Right lobe of liver (tissue), 4 donors: ENCODE measurements around the gene ONECUT2.

Experiments
- CTCF ChIP-seq, 4 donors: fragments of 200-600 bp in 3 of 4; fragments of 450-650 bp in 1 of 4; IDR thresholded peaks; one replicate each; pipeline versions ENCODE4 v1.5.1 to v1.8.0; 2016 to 2022; ENCODE audit warnings: antibody characterized with exemption in 4 of 4, mild to moderate bottlenecking in 2 of 4
- POLR2A ChIP-seq: fragments of 450-650 bp; IDR thresholded peaks from one replicate; pipeline ENCODE4 v1.6.1; 2017; ENCODE audit warnings: antibody characterized with exemption, mild to moderate bottlenecking
- donor health status: DM: no; HTN: no; CAD: no.
- donor health status: DM: no; HTN: no; CAD: no.
- donor health status: DM: no; HTN: yes; CAD: no.

- TF ChIP-seq CTCF (IDR thresholded peaks at IDR 0.05) (no peak), POLR2A (no peak)
These were observed 84.7 kb downstream of the ONECUT2 start for GRCh38 chr18:57519668-57520424.
